Transverse colon (tissue), 4 donors: ENCODE data around the gene FAXDC2.
"Not testable (repeated sequence)": the region's sequence is repeated elsewhere in the genome, so short reads cannot be mapped to it uniquely, and the experiment has no call there.

Experiments used
- CTCF ChIP-seq, 5 experiments: fragments of 200-600 bp in 3 of 5; fragments of 450-650 bp in 2 of 5; sonication (generic) in 3 of 5; IDR thresholded peaks; 1 replicate in 2 of 5; 2 replicates in 3 of 5; pipeline ENCODE4 v1.5.1; 2016 to 2017; ENCODE audit warnings: antibody characterized with exemption in 5 of 5, inconsistent platforms in 3 of 5, mild to moderate bottlenecking in 2 of 5, moderate library complexity in 1 of 5
- POLR2AphosphoS5 ChIP-seq, 3 donors: sonication (generic); formaldehyde crosslinking; IDR thresholded peaks; one replicate each; pipeline ENCODE4 v1.6.1; 2016; ENCODE audit warnings: antibody characterized with exemption in 3 of 3

GRCh38 chr5:154822896-154823295 lies 27.5 kb downstream of the FAXDC2 start:
- not testable (repeated sequence) for TF ChIP-seq POLR2AphosphoS5, CTCF (IDR thresholded peaks at IDR 0.05)
